Urothelium cell line (cell line): ENCODE measurements around the gene TSHZ3.

Experiments
- DNase-seq: peaks from one replicate; pipeline ENCODE4 v3.0.0; 2011; ENCODE audit warnings: low spot score, mixed read lengths
- FAIRE-seq: peaks from 2 replicates; lab custom pipeline; 2011; peaks lifted over from hg19 to GRCh38; lab: Jason Lieb, UNC

The TSHZ3 gene

GRCh38 chr19:31349160-31349881, at the start of gene TSHZ3:
Gene TSHZ3 (minus strand): TSS chr19:31349436. CDS start chr19:31349219, 217 bp downstream.
- DNase-seq = peak; percentile 83
- FAIRE-seq = no peak

GRCh38 chr19:31397308-31397707, 48.1 kb upstream of the TSHZ3 start:
- no peak for FAIRE-seq
- DNase-seq = no peak

GRCh38 chr19:31392464-31392863, 43.2 kb upstream of the TSHZ3 start:
- no peak for DNase-seq
- FAIRE-seq = no peak

GRCh38 chr19:31391518-31391917, 42.3 kb upstream of the TSHZ3 start:
- DNase-seq = no peak
- no peak for FAIRE-seq

- DNase-seq (no peak), FAIRE-seq (no peak)
Measured at GRCh38 chr19:31390711-31391110, 41.5 kb upstream of the TSHZ3 start.

- FAIRE-seq (no peak), DNase-seq (no peak)
Measured at GRCh38 chr19:31389874-31390273, 40.6 kb upstream of the TSHZ3 start.

- FAIRE-seq (no peak), DNase-seq (no peak)
Measured at GRCh38 chr19:31387717-31388301, 38.6 kb upstream of the TSHZ3 start.

- no peak for FAIRE-seq
- DNase-seq = no peak
Measured at GRCh38 chr19:31386806-31387205, 37.6 kb upstream of the TSHZ3 start.

GRCh38 chr19:31385744-31386143, 36.5 kb upstream of the TSHZ3 start:
- no peak for FAIRE-seq
- no peak for DNase-seq

GRCh38 chr19:31383553-31383952, 34.3 kb upstream of the TSHZ3 start:
- no peak for FAIRE-seq
- peak; percentile 28 for DNase-seq

GRCh38 chr19:31380854-31381253, 31.6 kb upstream of the TSHZ3 start:
- FAIRE-seq (no peak), DNase-seq (no peak)

- FAIRE-seq (no peak), DNase-seq (peak; percentile 49)
Measured at GRCh38 chr19:31378404-31378803, 29.2 kb upstream of the TSHZ3 start.

- FAIRE-seq (no peak), DNase-seq (no peak)
Measured at GRCh38 chr19:31377736-31378135, 28.5 kb upstream of the TSHZ3 start.

- FAIRE-seq = no peak
- no peak for DNase-seq
Measured at GRCh38 chr19:31372246-31372781, 23.1 kb upstream of the TSHZ3 start.

- DNase-seq = no peak
- FAIRE-seq = no peak
Measured at GRCh38 chr19:31370216-31370615, 21.0 kb upstream of the TSHZ3 start.

GRCh38 chr19:31364963-31365362, 15.7 kb upstream of the TSHZ3 start:
- DNase-seq (no peak), FAIRE-seq (no peak)

GRCh38 chr19:31361728-31362127, 12.5 kb upstream of the TSHZ3 start:
- DNase-seq (no peak), FAIRE-seq (no peak)

GRCh38 chr19:31357315-31357673, 8.1 kb upstream of the TSHZ3 start:
- FAIRE-seq = no peak
- no peak for DNase-seq

- FAIRE-seq (no peak), DNase-seq (no peak)
Measured at GRCh38 chr19:31356587-31357314, 7.5 kb upstream of the TSHZ3 start.

GRCh38 chr19:31355665-31356289, 6.5 kb upstream of the TSHZ3 start:
- DNase-seq (no peak), FAIRE-seq (no peak)
